Neuronal stem cell (in vitro differentiated cells): ENCODE measurements around the gene NRCAM.

Source experiments
- DNase-seq: peaks from one replicate; pipeline ENCODE4 v3.0.0-alpha.2; 2013; ENCODE audit warnings: low spot score
- H2AFZ ChIP-seq: one replicate; pipeline ENCODE4 v1.6.1; 2013; ENCODE audit warnings: mild to moderate bottlenecking, low read length, inconsistent platforms
- H2AK5ac ChIP-seq: 2 replicates; pipeline ENCODE4 v1.6.1; 2013; ENCODE audit warnings: low read depth, mild to moderate bottlenecking, inconsistent platforms, low read length, moderate library complexity, mixed read lengths
- H2BK120ac ChIP-seq: 2 replicates; pipeline ENCODE4 v1.6.1; 2013; ENCODE audit warnings: low read depth, mild to moderate bottlenecking, inconsistent platforms, low read length, moderate library complexity, mixed read lengths
- H2BK12ac ChIP-seq: one replicate; pipeline ENCODE4 v1.6.1; 2013; ENCODE audit warnings: low read length, inconsistent platforms
- H2BK15ac ChIP-seq: 2 replicates; pipeline ENCODE4 v1.6.1; 2013; ENCODE audit warnings: mild to moderate bottlenecking, low read length, inconsistent platforms, mixed read lengths
- H2BK5ac ChIP-seq: one replicate; pipeline ENCODE4 v1.6.1; 2013; ENCODE audit warnings: inconsistent platforms, mild to moderate bottlenecking, low read length, moderate library complexity
- H3K14ac ChIP-seq: one replicate; pipeline ENCODE4 v1.6.1; 2013; ENCODE audit warnings: low read length, inconsistent platforms
- H3K18ac ChIP-seq: 2 replicates; pipeline ENCODE4 v1.6.1; 2013; ENCODE audit warnings: low read length, inconsistent platforms
- H3K23ac ChIP-seq: 2 replicates; pipeline ENCODE4 v1.6.1; 2013; ENCODE audit warnings: low read depth, mild to moderate bottlenecking, mixed read lengths, low read length, inconsistent platforms; ENCODE audit not compliant: poor library complexity
- H3K27ac ChIP-seq: replicated peaks from 3 replicates; pipeline ENCODE4 v1.5.1; 2013; ENCODE audit warnings: low read length, inconsistent platforms
- H3K27me3 ChIP-seq, 3 experiments: 2 replicates each; pipeline ENCODE4 v1.6.1; 2013; ENCODE audit warnings: low read length in 3 of 3, mild to moderate bottlenecking in 2 of 3, inconsistent platforms in 1 of 3, low read depth in 1 of 3, mixed read lengths in 1 of 3, moderate library complexity in 1 of 3; ENCODE audit not compliant: control insufficient read depth in 3 of 3, insufficient read depth in 3 of 3
- H3K36me3 ChIP-seq, 2 donors: replicated peaks in 1 of 2; 2 replicates each; pipeline ENCODE4 v1.6.1; 2013; ENCODE audit warnings: low read length in 2 of 2; ENCODE audit not compliant: control insufficient read depth in 2 of 2, insufficient read depth in 2 of 2
- H3K4ac ChIP-seq: 2 replicates; pipeline ENCODE4 v1.6.1; 2013; ENCODE audit warnings: inconsistent platforms, mild to moderate bottlenecking, low read length, moderate library complexity
- H3K4me1 ChIP-seq, 2 donors: 1 replicate in 1 of 2; 2 replicates in 1 of 2; pipeline ENCODE4 v1.6.1; 2013; ENCODE audit warnings: low read length in 2 of 2, low read depth in 1 of 2; ENCODE audit not compliant: control insufficient read depth in 2 of 2, insufficient read depth in 1 of 2
- H3K4me2 ChIP-seq: one replicate; pipeline ENCODE4 v1.6.1; 2013; ENCODE audit warnings: mild to moderate bottlenecking, low read length, inconsistent platforms; ENCODE audit not compliant: insufficient read depth, poor library complexity, severe bottlenecking
- H3K4me3 ChIP-seq, 2 donors: 2 replicates each; pipeline ENCODE4 v1.5.1; 2013; ENCODE audit warnings: low read length in 2 of 2, mild to moderate bottlenecking in 2 of 2, inconsistent platforms in 1 of 2, moderate library complexity in 1 of 2
- H3K79me1 ChIP-seq: one replicate; pipeline ENCODE4 v1.6.1; 2013; ENCODE audit warnings: low read depth, mild to moderate bottlenecking, inconsistent platforms, low read length, moderate library complexity
- H3K9ac ChIP-seq: one replicate; pipeline ENCODE4 v1.6.1; 2013; ENCODE audit warnings: mild to moderate bottlenecking, low read depth, low read length, inconsistent platforms; ENCODE audit not compliant: poor library complexity
- H3K9me3 ChIP-seq, 2 donors: replicated peaks in 1 of 2; 2 replicates each; pipeline versions ENCODE3 to v1.6.1; 2013; ENCODE audit warnings: low read length in 2 of 2, mild to moderate bottlenecking in 2 of 2, inconsistent platforms in 1 of 2, low read depth in 1 of 2, mixed read lengths in 1 of 2, moderate library complexity in 1 of 2; ENCODE audit not compliant: control insufficient read depth in 2 of 2, insufficient read depth in 1 of 2
- H4K8ac ChIP-seq: one replicate; pipeline ENCODE4 v1.6.1; 2013; ENCODE audit warnings: low read depth, mild to moderate bottlenecking, inconsistent platforms, low read length, moderate library complexity
- H4K91ac ChIP-seq: one replicate; pipeline ENCODE4 v1.6.1; 2013; ENCODE audit warnings: low read length, low read depth, mild to moderate bottlenecking, inconsistent platforms; ENCODE audit not compliant: poor library complexity
- WGBS, 2 donors: extraction: QIAGEN DNeasy Blood & Tissue Kit; methylation state at CpG; one replicate each; pipeline ENCODE4 v1.1.7; 2013; ENCODE audit warnings: missing lambda C conversion rate in 2 of 2, mixed read lengths in 1 of 2; ENCODE audit not compliant: insufficient read length in 2 of 2, insufficient replicate concordance in 1 of 2; ENCODE audit errors: extremely low coverage in 2 of 2; 5-methylcytosine and 5-hydroxymethylcytosine counted together

NRCAM gene

GRCh38 chr7:108452707-108453106 is 3.5 kb downstream of the NRCAM start:
- H2BK15ac ChIP-seq = no peak overlapping the region
- no peak overlapping the region for H2BK5ac ChIP-seq
- peaks cover 2% of the 10 kb centered on the region for H3K79me1 ChIP-seq
- no peak overlapping the region for H3K9ac ChIP-seq
- H3K14ac ChIP-seq = no peak overlapping the region
- no peak overlapping the region for H4K91ac ChIP-seq
- no CpG with 5 or more reads among the region's 2 CpGs for WGBS, 2 donors
- H3K4ac ChIP-seq = no peak overlapping the region
- no peak overlapping the region for H2BK120ac ChIP-seq
- no peak for DNase-seq
- H2AFZ ChIP-seq = no peak overlapping the region
- H3K23ac ChIP-seq = no peak overlapping the region
- H3K27me3 ChIP-seq = peaks cover 0 to 9% (median 4%) of the 10 kb centered on the region in 3 experiments
- H2AK5ac ChIP-seq = no peak overlapping the region
- H3K4me1 ChIP-seq = peaks cover 9 to 27% of the 10 kb centered on the region in 2 donors
- H3K9me3 ChIP-seq = no peaks in the 10 kb centered on the region
- H3K18ac ChIP-seq = no peak overlapping the region
- H3K4me3 ChIP-seq = no peak overlapping the region
- no peak overlapping the region for H3K4me2 ChIP-seq
- no peaks in the 10 kb centered on the region for H3K36me3 ChIP-seq
- no peak overlapping the region for H3K27ac ChIP-seq
- H2BK12ac ChIP-seq = no peak overlapping the region
- H4K8ac ChIP-seq = no peak overlapping the region

GRCh38 chr7:108451296-108451848 is 4.9 kb downstream of the NRCAM start:
- Histone ChIP-seq H3K27ac (no peak overlapping the region), H2AK5ac (no peak overlapping the region), H3K79me1 (peaks cover 2% of the 10 kb centered on the region), H2BK5ac (no peak overlapping the region), H3K23ac (no peak overlapping the region), H4K91ac (no peak overlapping the region), H3K9me3 (no peaks in the 10 kb centered on the region), H2BK12ac (no peak overlapping the region), H3K36me3 (no peaks in the 10 kb centered on the region), H3K27me3 (no peaks in the 10 kb centered on the region), H3K18ac (no peak overlapping the region), H3K4me2 (no peak overlapping the region), H2AFZ (no peak overlapping the region), H3K4me3 (no peak overlapping the region), H3K9ac (no peak overlapping the region), H3K14ac (no peak overlapping the region), H4K8ac (no peak overlapping the region), H3K4me1 (peaks cover 11 to 27% of the 10 kb centered on the region in 2 donors), H2BK15ac (no peak overlapping the region), H2BK120ac (no peak overlapping the region), H3K4ac (no peak overlapping the region)
- WGBS, 2 donors = no CpG with 5 or more reads among the region's 2 CpGs
- no peak for DNase-seq

GRCh38 chr7:108450160-108450559 is 6.1 kb downstream of the NRCAM start:
- WGBS, 2 donors = no CpG with 5 or more reads among the region's 1 CpG

GRCh38 chr7:108449521-108449920 is 6.7 kb downstream of the NRCAM start:
- no peaks in the 10 kb centered on the region for H3K36me3 ChIP-seq
- H3K9me3 ChIP-seq = no peaks in the 10 kb centered on the region
- no peak overlapping the region for H2AK5ac ChIP-seq
- no peak overlapping the region for H2BK5ac ChIP-seq
- no peak overlapping the region for H2BK12ac ChIP-seq
- H3K9ac ChIP-seq = no peak overlapping the region
- no peak overlapping the region for H2BK15ac ChIP-seq
- H3K18ac ChIP-seq = no peak overlapping the region
- H2AFZ ChIP-seq = peak overlapping the region; percentile 68
- H3K23ac ChIP-seq = no peak overlapping the region
- H3K4me1 ChIP-seq = peaks cover 11 to 27% of the 10 kb centered on the region in 2 donors
- H3K79me1 ChIP-seq = peaks cover 2% of the 10 kb centered on the region
- no peak overlapping the region for H4K91ac ChIP-seq
- no peak overlapping the region for H3K14ac ChIP-seq
- no peak overlapping the region for H3K4me3 ChIP-seq
- H3K4ac ChIP-seq = no peak overlapping the region
- no peaks in the 10 kb centered on the region for H3K27me3 ChIP-seq
- no peak for DNase-seq
- H3K4me2 ChIP-seq = no peak overlapping the region
- H4K8ac ChIP-seq = no peak overlapping the region
- H2BK120ac ChIP-seq = no peak overlapping the region
- H3K27ac ChIP-seq = peak overlapping the region; percentile 84

More at GRCh38 chr7:108450160-108450559, 6.1 kb downstream of the NRCAM start:
- no peak overlapping the region for H2AFZ ChIP-seq
- no peak overlapping the region for H3K14ac ChIP-seq
- H3K4me3 ChIP-seq = no peak overlapping the region
- no peaks in the 10 kb centered on the region for H3K36me3 ChIP-seq
- no peak overlapping the region for H3K27ac ChIP-seq
- peaks cover 11 to 27% of the 10 kb centered on the region in 2 donors for H3K4me1 ChIP-seq
- H3K4ac ChIP-seq = no peak overlapping the region
- no peaks in the 10 kb centered on the region for H3K27me3 ChIP-seq
- H3K9me3 ChIP-seq = no peaks in the 10 kb centered on the region
- H3K9ac ChIP-seq = no peak overlapping the region
- no peak overlapping the region for H4K8ac ChIP-seq
- no peak for DNase-seq
- H3K18ac ChIP-seq = no peak overlapping the region
- H2BK12ac ChIP-seq = no peak overlapping the region
- no peak overlapping the region for H2BK15ac ChIP-seq
- H2BK5ac ChIP-seq = no peak overlapping the region
- no peak overlapping the region for H3K4me2 ChIP-seq
- H2AK5ac ChIP-seq = no peak overlapping the region
- H3K23ac ChIP-seq = no peak overlapping the region
- H2BK120ac ChIP-seq = no peak overlapping the region
- H4K91ac ChIP-seq = no peak overlapping the region
- peaks cover 2% of the 10 kb centered on the region for H3K79me1 ChIP-seq
